ENCODE measurements around the gene KLHL30. TPM values are rescaled to one million over a fixed set of nuclear protein-coding genes. Genes with fewer than 3 reads are reported as not detected.
A peak's percentile ranks its signal among the peaks of the same experiment; 100 is the strongest.

The KLHL30 gene
- total RNA-seq, 1 donor from 2014 or later: 0.26 TPM

DNA sequence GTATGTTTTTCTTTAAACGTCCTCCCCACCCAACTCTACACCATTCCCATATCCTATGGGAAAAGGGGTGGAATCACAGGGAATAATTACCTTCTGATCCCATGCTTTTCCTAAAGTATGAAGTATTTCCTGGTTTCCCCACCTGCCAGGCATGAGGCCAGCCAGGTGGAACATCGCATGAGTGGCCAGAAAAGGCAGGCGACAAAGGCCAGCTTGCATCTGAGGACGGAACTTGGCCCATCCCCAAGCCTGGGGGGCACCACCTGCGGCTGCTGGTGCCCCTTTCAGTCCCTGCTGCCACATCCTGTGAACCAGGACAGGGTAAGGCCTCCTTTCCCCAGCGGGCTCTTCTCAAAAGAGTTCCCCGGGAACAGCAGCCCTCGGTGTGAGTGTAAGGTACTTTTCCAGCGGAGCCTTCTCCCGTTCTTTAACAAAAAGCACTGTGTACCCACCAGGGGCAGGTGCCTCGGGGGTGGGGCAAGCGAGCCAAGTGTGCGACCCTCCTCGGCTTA lies 19.1 kb downstream of the KLHL30 start:
- TF ChIP-seq, protein P1, sequence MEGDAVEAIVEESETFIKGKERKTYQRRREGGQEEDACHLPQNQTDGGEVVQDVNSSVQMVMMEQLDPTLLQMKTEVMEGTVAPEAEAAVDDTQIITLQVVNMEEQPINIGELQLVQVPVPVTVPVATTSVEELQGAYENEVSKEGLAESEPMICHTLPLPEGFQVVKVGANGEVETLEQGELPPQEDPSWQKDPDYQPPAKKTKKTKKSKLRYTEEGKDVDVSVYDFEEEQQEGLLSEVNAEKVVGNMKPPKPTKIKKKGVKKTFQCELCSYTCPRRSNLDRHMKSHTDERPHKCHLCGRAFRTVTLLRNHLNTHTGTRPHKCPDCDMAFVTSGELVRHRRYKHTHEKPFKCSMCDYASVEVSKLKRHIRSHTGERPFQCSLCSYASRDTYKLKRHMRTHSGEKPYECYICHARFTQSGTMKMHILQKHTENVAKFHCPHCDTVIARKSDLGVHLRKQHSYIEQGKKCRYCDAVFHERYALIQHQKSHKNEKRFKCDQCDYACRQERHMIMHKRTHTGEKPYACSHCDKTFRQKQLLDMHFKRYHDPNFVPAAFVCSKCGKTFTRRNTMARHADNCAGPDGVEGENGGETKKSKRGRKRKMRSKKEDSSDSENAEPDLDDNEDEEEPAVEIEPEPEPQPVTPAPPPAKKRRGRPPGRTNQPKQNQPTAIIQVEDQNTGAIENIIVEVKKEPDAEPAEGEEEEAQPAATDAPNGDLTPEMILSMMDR (IDR thresholded peaks at IDR 0.05; ENCODE audit: insufficient read depth, low read length, severe bottlenecking): no peak
- FAIRE-seq (no peak), DNase-seq (ENCODE audit: low read depth) (no peak)
- Histone ChIP-seq H3K27me3 (ENCODE audit: control insufficient read depth, insufficient read depth, low read length) (no peaks in the 10 kb centered on the region), H3K4me3 (ENCODE audit: low read depth, low read length) (no peak overlapping the region), H3K36me3 (ENCODE audit: control insufficient read depth, insufficient read depth, low read length) (no peaks in the 10 kb centered on the region)

DNA sequence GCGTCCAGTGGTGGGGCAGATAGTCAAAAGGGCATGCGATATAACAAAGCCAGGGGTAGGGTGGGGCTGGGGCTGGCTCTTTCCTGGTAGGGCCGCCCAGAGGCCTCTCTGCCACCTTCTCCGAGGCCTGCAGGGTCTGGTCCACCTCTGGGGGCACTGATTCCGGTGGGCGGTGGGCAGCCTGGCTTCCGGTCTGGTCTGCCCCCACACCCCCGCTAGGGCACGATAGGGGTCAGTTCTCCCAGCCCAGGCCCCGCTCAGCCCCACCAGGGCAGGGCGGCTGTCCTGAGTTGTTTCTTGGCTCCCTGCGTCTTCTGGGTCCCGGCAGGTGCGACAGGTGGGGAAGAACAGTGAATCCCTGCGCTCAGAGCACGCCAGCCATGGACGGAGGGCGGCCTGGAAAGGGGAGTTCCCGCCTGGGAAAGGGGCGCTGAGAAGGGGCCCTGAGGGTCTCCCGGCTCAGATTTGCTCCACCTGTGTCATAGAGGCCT lies 19.6 kb downstream of the KLHL30 start:
- TF ChIP-seq, protein P1 (IDR thresholded peaks at IDR 0.05; ENCODE audit: insufficient read depth, low read length, severe bottlenecking): no peak
- H3K27me3 ChIP-seq (ENCODE audit: control insufficient read depth, insufficient read depth, low read length): no peaks in the 10 kb centered on the region
- no peak for DNase-seq (ENCODE audit: low read depth)
- H3K4me3 ChIP-seq (ENCODE audit: low read depth, low read length): no peak overlapping the region
- FAIRE-seq: no peak
- no peaks in the 10 kb centered on the region for H3K36me3 ChIP-seq (ENCODE audit: control insufficient read depth, insufficient read depth, low read length)

DNA sequence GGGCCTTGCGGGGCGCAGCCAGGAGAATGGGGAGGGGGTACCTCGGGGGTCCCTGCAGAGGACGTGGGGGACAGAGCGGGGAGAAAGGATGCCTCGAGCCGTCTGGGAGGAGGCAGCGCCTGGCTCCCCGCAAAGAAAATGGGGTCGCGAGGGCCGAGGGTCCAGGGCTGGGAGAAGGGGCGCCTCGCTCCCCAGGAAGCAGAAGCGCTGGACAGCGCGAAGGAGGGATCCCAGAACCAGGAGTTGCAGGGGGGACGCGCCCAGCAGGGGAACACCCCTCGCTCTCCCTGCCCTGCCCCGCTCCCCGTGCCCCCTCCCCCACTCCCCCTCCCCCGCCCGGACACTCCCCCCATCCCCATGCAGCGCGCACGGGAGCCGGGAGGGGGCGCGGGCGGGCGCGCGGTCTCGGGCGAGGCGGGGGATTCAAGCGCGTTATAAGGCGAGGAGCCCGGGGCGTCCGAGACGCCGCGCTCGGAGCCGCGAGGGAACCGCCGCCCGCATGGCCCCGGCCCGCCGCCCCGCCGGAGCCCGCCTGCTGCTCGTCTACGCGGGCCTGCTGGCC lies 20.1 kb downstream of the KLHL30 start, which contains the start of gene ERFE:
Gene ERFE (plus strand): TSS at position 462 of the 562 bp plus-strand sequence. CDS start 38 bp downstream, at position 500.
- no peak for FAIRE-seq
- Histone ChIP-seq H3K27me3 (ENCODE audit: control insufficient read depth, insufficient read depth, low read length) (no peaks in the 10 kb centered on the region), H3K36me3 (ENCODE audit: control insufficient read depth, insufficient read depth, low read length) (no peaks in the 10 kb centered on the region), H3K4me3 (ENCODE audit: low read depth, low read length) (peak within 1 kb of the TSS; percentile 42)
- no peak for DNase-seq (ENCODE audit: low read depth)
- TF ChIP-seq, protein P1 (IDR thresholded peaks at IDR 0.05; ENCODE audit: insufficient read depth, low read length, severe bottlenecking): peak; percentile 44

DNA sequence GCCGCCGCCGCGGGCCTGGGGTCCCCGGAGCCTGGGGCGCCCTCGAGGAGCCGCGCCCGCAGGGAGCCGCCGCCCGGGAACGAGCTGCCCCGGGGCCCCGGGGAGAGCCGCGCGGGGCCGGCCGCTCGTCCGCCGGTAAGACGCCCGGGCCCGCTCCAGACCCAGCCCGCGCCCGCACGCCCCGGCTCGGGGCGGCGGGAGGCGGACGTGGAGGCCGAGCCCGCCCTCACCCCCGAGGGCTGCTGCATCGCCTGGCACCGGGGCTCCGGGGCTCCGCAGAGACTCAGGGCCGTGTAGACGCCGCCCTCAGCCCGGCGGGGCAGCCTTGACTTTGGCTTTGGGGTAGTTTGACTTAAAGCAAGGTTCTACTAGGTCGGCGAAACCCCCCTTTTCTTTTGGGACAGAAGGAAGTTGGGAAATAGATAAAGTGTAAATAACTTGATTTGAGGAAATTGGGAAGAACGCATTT lies 20.6 kb downstream of the KLHL30 start:
- no peak for DNase-seq (ENCODE audit: low read depth)
- no peaks in the 10 kb centered on the region for H3K36me3 ChIP-seq (ENCODE audit: control insufficient read depth, insufficient read depth, low read length)
- H3K27me3 ChIP-seq (ENCODE audit: control insufficient read depth, insufficient read depth, low read length): no peaks in the 10 kb centered on the region
- TF ChIP-seq, protein P1 (IDR thresholded peaks at IDR 0.05; ENCODE audit: insufficient read depth, low read length, severe bottlenecking): no peak
- H3K4me3 ChIP-seq (ENCODE audit: low read depth, low read length): peak overlapping the region; percentile 42
- FAIRE-seq: no peak

DNA sequence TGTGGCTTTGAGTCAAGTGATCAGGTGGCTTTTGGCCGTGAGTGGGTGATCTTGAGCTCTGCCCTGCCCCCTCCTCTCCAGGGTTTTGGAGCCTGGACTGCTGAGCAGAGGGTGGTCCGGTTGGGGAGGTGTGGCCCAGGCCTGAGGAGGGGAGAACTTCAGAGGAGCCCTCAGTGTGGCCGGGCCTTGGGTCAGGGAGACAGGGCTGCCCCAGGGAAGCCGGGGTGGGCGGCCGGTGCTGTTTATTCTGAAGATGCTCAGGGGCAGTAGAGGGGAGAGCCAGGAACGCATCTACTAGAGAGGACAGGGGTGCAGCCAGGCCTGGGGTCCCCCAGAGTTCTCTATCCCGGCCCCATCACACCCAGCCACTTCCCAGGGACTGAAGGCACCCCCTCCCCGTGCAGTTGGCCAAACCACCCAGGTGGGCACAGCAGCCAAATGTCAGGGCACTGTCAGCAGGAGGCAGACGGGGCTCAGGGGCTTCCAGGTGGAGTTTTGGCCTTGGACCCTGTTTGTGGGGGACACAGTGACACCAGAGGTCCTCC lies 21.3 kb downstream of the KLHL30 start:
- DNase-seq (ENCODE audit: low read depth) (no peak), FAIRE-seq (no peak)
- H3K36me3 ChIP-seq (ENCODE audit: control insufficient read depth, insufficient read depth, low read length): no peaks in the 10 kb centered on the region
- TF ChIP-seq, protein P1 (IDR thresholded peaks at IDR 0.05; ENCODE audit: insufficient read depth, low read length, severe bottlenecking): no peak
- H3K4me3 ChIP-seq (ENCODE audit: low read depth, low read length): peak overlapping the region; percentile 42
- no peaks in the 10 kb centered on the region for H3K27me3 ChIP-seq (ENCODE audit: control insufficient read depth, insufficient read depth, low read length)
